ENCODE data around the gene COL5A1.

The COL5A1 gene

DNA sequence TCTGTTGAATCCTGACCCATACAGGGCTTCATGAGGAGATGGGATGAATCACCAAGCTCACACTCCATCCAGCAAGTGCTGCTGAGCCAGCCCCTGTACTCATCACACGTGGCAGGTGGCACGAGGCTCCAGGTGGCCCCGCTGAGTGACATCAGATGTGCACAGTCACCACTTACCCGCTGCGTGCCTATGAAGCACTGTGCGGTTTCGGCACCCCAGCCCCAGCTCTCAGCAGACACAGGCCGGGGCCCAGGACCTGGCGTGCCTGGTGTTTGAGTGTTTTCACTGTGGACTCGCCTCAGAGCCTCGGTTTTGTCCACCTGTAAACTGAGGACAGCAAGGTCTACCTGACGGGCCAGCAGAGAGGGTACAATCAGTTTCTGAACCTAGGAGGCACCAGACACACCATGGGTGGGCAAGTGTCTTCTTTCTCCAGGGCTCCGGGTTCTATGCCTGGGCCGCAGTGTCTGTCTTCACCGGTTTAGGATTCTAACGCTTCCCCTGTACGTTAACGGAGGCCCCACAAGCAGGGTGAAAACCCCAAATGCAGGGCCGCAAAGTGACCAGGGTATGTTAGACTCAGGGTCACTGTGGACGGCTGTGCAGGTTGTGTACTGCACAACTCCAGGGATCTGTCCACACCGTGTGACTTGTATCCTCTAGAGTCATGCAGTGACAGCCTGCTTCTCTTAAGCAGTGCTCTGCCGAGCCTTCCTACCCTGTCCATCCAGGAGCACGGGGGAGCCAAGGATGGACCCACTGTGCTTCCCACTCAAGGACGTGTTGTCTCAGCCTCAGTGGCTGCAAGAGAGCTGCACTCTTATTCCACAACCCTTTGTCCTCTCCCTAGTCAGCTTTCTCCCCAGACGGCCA is 44.3 kb upstream of the COL5A1 start:
- Histone ChIP-seq H3K9me3 (ENCODE audit: insufficient read depth, low read length, severe bottlenecking) (no peaks in the 10 kb centered on the region), H3K36me3 (ENCODE audit: insufficient read depth, low read length) (no peaks in the 10 kb centered on the region), H3K79me2 (ENCODE audit: insufficient read depth, low read length) (no peaks in the 10 kb centered on the region), H3K27ac (ENCODE audit: low read length) (no peak overlapping the region), H3K4me3 (ENCODE audit: low read depth in 1 of 2, low read length in 2 of 2) (no peak overlapping the region), H3K4me2 (ENCODE audit: insufficient read depth, low read length) (no peak overlapping the region), H4K20me1 (ENCODE audit: insufficient read depth, low read length) (no peaks in the 10 kb centered on the region), H3K9ac (ENCODE audit: low read depth, low read length) (no peak overlapping the region), H3K4me1 (ENCODE audit: insufficient read depth, low read length) (no peaks in the 10 kb centered on the region), H2AFZ (ENCODE audit: low read depth, low read length) (no peak overlapping the region), H3K27me3 (ENCODE audit: insufficient read depth, low read length, poor library complexity) (no peaks in the 10 kb centered on the region)
- no peak for TF ChIP-seq CTCF (IDR thresholded peaks at IDR 0.05; ENCODE audit: borderline replicate concordance, extremely low read depth, low read length, poor library complexity, severe bottlenecking)
- TF ChIP-seq EZH2 (IDR thresholded peaks at IDR 0.05; ENCODE audit: borderline replicate concordance, low read depth, low read length, severe bottlenecking), result no peak
- no peak for DNase-seq
- ATAC-seq (ENCODE audit: insufficient read depth, low read depth), result no peak

DNA sequence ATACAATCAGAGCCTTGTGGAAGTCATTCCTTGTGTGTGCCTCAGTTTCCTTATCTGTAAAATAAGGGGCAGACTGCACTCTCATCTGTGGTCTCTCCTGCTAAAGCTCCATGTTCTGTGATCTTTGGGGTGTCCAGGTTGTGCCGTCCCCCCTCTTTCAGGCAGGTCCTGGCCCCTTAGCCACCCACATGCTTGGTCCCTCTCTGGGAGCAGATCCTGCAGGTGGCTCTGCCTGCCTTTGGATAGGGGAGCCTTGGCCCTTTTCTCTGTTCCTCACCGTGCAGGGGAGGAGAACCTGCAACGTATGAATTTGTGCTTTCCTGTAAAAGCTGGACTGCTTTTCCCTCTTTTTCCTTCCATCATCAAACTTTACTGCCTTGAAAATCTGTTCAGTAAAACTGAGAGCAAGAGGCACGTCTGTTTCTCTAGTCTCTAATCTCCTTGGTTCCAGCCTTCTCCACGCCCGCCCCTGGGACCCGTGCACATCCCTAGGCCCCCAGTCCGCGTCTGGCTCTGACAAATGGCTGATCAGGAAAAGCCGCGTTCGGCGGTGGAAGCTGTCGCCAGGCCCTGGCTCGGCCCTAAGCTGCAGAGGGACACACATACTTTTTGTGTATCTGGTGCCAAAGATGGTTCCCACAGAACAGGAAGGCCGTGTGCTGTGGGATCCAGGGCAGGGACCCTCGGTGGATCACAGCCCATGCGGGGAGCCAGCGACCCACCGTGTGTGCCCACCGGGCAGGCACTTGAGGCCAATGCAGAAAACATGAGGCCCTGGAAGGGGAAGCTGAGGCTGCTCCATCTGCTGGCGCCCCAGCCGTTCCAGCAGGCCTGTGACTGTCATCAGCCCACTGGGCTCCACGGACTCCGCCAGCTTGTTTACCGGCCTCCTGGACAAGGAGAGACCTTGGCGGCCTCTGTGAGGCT is 43.4 kb upstream of the COL5A1 start:
- Histone ChIP-seq H2AFZ (ENCODE audit: low read depth, low read length) (no peak overlapping the region), H3K79me2 (ENCODE audit: insufficient read depth, low read length) (no peaks in the 10 kb centered on the region), H4K20me1 (ENCODE audit: insufficient read depth, low read length) (no peaks in the 10 kb centered on the region), H3K9ac (ENCODE audit: low read depth, low read length) (no peak overlapping the region), H3K27ac (ENCODE audit: low read length) (no peak overlapping the region), H3K36me3 (ENCODE audit: insufficient read depth, low read length) (no peaks in the 10 kb centered on the region), H3K9me3 (ENCODE audit: insufficient read depth, low read length, severe bottlenecking) (no peaks in the 10 kb centered on the region), H3K4me1 (ENCODE audit: insufficient read depth, low read length) (no peaks in the 10 kb centered on the region), H3K27me3 (ENCODE audit: insufficient read depth, low read length, poor library complexity) (no peaks in the 10 kb centered on the region), H3K4me2 (ENCODE audit: insufficient read depth, low read length) (no peak overlapping the region), H3K4me3 (ENCODE audit: low read depth in 1 of 2, low read length in 2 of 2) (no peak overlapping the region)
- DNase-seq (no peak), ATAC-seq (ENCODE audit: insufficient read depth, low read depth) (no peak)
- TF ChIP-seq CTCF (IDR thresholded peaks at IDR 0.05; ENCODE audit: borderline replicate concordance, extremely low read depth, low read length, poor library complexity, severe bottlenecking) (no peak), EZH2 (IDR thresholded peaks at IDR 0.05; ENCODE audit: borderline replicate concordance, low read depth, low read length, severe bottlenecking) (no peak)

DNA sequence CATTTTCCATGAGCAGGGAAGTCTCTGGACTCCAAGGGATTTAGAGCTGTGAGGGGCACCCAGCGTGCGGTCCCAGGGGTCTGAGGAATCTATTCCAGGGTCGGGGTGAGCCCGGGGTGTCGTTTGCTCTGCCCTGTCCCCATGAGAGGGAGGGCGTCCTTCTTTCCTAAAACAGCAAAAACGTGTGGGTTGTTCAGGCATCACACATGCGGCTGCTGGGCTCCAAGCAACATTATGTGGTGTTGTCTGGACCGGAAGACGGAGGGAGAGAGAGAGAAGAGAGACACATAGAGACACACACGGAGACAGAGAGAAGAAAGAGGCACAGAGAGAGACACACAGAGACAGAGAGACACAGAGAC is 42.7 kb upstream of the COL5A1 start:
- Histone ChIP-seq H3K9me3 (ENCODE audit: insufficient read depth, low read length, severe bottlenecking) (no peaks in the 10 kb centered on the region), H3K36me3 (ENCODE audit: insufficient read depth, low read length) (no peaks in the 10 kb centered on the region), H4K20me1 (ENCODE audit: insufficient read depth, low read length) (no peaks in the 10 kb centered on the region), H3K27me3 (ENCODE audit: insufficient read depth, low read length, poor library complexity) (no peaks in the 10 kb centered on the region), H3K27ac (ENCODE audit: low read length) (no peak overlapping the region), H2AFZ (ENCODE audit: low read depth, low read length) (no peak overlapping the region), H3K79me2 (ENCODE audit: insufficient read depth, low read length) (no peaks in the 10 kb centered on the region), H3K4me1 (ENCODE audit: insufficient read depth, low read length) (no peaks in the 10 kb centered on the region), H3K4me2 (ENCODE audit: insufficient read depth, low read length) (no peak overlapping the region), H3K9ac (ENCODE audit: low read depth, low read length) (no peak overlapping the region), H3K4me3 (ENCODE audit: low read depth in 1 of 2, low read length in 2 of 2) (no peak overlapping the region)
- ATAC-seq (ENCODE audit: insufficient read depth, low read depth) (no peak), DNase-seq (no peak)
- TF ChIP-seq CTCF (IDR thresholded peaks at IDR 0.05; ENCODE audit: borderline replicate concordance, extremely low read depth, low read length, poor library complexity, severe bottlenecking) (no peak), EZH2 (IDR thresholded peaks at IDR 0.05; ENCODE audit: borderline replicate concordance, low read depth, low read length, severe bottlenecking) (no peak)

Data from DND-41 (cell line).